AG04450 (cell line): ENCODE results near the gene GBGT1. TPM values are rescaled to one million over a fixed set of nuclear protein-coding genes. Genes with fewer than 3 reads are reported as not detected.
"Not testable (repeated sequence)": the region's sequence is repeated elsewhere in the genome, so short reads cannot be mapped to it uniquely, and the experiment has no call there.

Source experiments
- CTCF ChIA-PET: fragments of 300-600, 350-600 bp; formaldehyde crosslinking; extraction: SDS; loops from one replicate; lab custom pipeline; 2022; ENCODE audit warnings: antibody characterized with exemption, inconsistent platforms; lab: Charles Lee
- POLR2A ChIA-PET: fragments of 350-600 bp; formaldehyde crosslinking; extraction: SDS; loops from one replicate; lab custom pipeline; 2021; ENCODE audit warnings: antibody characterized with exemption, inconsistent platforms; lab: Yijun Ruan, JAX
- DNase-seq: peaks from one replicate; pipeline ENCODE4 v3.0.0-alpha.2; 2011; ENCODE audit warnings: low read depth, low spot score
- H3K27ac ChIP-seq: one replicate; pipeline ENCODE4 v1.5.1; 2012; ENCODE audit warnings: low read depth, low read length, control low read depth
- H3K27me3 ChIP-seq: one replicate; pipeline ENCODE4 v1.6.0; 2012; ENCODE audit warnings: low read length; ENCODE audit not compliant: control insufficient read depth, insufficient read depth
- H3K4me3 ChIP-seq: 2 replicates; pipeline ENCODE4 v1.5.1; 2011; ENCODE audit warnings: mild to moderate bottlenecking, low read depth, low read length, control low read depth
- H3K9me3 ChIP-seq: 2 replicates; pipeline ENCODE4 v1.5.1; 2012; ENCODE audit warnings: low read length; ENCODE audit not compliant: control insufficient read depth, insufficient read depth
- CTCF ChIP-seq: IDR thresholded peaks from 2 replicates; pipeline ENCODE4 v1.5.1; 2011; ENCODE audit warnings: low read depth, low read length, control low read depth, inconsistent platforms
- polyA plus RNA-seq: library from polyadenylated mRNA; depleted of rRNA; stranded (reverse); fragments of >200 nt; gene quantifications from 2 replicates; pipeline ENCODE4 v1.2.3, GENCODE V29; 2011

Gene GBGT1
- polyA plus RNA-seq, 1 experiment, result 3.5 TPM

DNA sequence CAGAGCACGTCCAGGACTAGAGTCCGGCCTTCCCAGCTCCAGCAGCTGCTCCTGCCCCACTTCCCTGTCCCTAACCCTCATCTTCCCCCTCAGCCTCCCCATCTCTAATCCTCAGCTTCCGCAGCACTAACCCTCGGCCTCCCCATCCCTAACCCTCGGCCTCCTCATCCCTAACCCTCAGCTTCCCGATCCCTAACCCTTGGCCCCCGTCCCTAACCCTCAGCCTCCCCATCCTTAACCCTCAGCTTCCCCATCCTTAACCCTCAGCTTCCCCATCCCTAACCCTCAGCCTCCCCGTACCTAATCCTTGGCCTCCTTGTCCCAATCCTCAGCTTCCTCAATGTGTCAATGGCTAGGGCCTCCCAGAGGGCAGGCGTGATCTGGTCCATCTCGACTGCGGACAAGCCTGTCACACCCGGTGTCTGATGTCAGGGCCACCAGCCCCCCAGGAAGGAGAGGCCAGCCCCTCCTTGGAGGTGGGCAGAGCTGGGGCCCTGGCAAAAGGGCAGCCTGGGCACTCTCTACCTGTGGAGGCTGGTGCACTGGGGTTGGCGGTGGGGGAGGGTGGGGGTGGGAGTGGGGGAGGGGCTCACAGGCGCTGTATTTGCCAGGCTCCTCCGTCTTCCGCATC, 43.9 kb upstream of the GBGT1 start:
- Histone ChIP-seq H3K27me3 (no peaks in the 10 kb centered on the region), H3K9me3 (no peaks in the 10 kb centered on the region), H3K27ac (no peak overlapping the region), H3K4me3 (no peak overlapping the region)
- CTCF ChIA-PET, result no interaction called here
- TF ChIP-seq CTCF, result no peak
- DNase-seq, result no peak
- POLR2A ChIA-PET, result no interaction called here

- H3K27ac ChIP-seq, result no peak overlapping the region
- ChIA-PET POLR2A (no interaction called here), CTCF (no interaction called here)
- no peaks in the 10 kb centered on the region for H3K27me3 ChIP-seq
- H3K9me3 ChIP-seq, result no peaks in the 10 kb centered on the region
- DNase-seq, result no peak
- no peak overlapping the region for H3K4me3 ChIP-seq
- no peak for TF ChIP-seq CTCF
Measured at GRCh38 chr9:133207021-133207531, 43.4 kb upstream of the GBGT1 start.

- Histone ChIP-seq H3K9me3 (no peaks in the 10 kb centered on the region), H3K4me3 (no peak overlapping the region), H3K27me3 (peaks cover 5% of the 10 kb centered on the region), H3K27ac (no peak overlapping the region)
- ChIA-PET CTCF (no interaction called here), POLR2A (no interaction called here)
- no peak for DNase-seq
- no peak for TF ChIP-seq CTCF
Measured at GRCh38 chr9:133205996-133206931, 42.5 kb upstream of the GBGT1 start.

DNA sequence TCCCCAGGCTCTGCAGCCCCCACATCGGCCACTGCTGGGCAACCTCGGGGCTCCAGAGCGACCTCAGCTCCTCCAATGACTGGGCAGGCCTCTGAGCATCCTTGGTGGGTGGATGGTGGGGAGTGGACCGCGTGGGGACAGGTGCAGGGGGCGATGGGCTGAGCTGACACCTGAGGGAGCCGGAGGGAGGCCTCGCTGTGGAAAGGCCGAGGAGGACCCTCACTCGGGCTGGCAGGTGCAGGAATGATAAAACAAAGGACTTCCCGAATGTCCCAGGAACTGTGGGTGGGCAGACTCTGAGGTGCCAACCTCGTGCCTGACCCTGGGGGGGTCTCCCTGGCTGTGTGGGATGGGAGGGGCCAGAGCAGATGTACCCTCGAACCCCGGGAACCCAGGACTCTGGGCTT, 41.8 kb upstream of the GBGT1 start:
- DNase-seq, H3K9me3 ChIP-seq, H3K27me3 ChIP-seq, CTCF ChIA-PET, H3K4me3 ChIP-seq, H3K27ac ChIP-seq, POLR2A ChIA-PET: not testable (repeated sequence)

DNA sequence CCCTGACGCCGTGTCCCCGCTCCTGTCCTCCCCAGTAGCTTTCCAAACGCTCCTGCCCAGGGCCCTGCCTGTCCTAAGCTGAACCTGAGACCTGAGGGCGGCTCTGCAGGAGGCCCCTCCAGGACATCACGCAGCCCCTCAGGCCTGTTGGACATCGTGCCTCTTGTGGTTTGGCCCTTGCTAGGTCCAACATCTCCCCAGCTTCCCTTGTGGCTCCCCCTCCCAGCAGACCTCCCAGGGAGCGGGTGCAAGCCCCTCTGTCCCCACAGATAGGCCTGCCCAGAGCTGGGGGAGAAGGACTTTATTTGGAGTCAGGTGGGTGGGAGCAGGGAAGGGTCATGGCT, 41.3 kb upstream of the GBGT1 start:
- peaks cover 12% of the 10 kb centered on the region for H3K27me3 ChIP-seq
- CTCF ChIA-PET, result no interaction called here
- DNase-seq, result no peak
- no peak for TF ChIP-seq CTCF
- POLR2A ChIA-PET, result no interaction called here
- H3K27ac ChIP-seq, result no peak overlapping the region
- peaks cover 3% of the 10 kb centered on the region; the same call in 1 of the 2 replicates for H3K9me3 ChIP-seq
- H3K4me3 ChIP-seq, result no peak overlapping the region
